Tibial nerve (tissue), 4 donors: ENCODE results near the gene RAI2. TPM values are rescaled to one million over a fixed set of nuclear protein-coding genes. Genes with fewer than 3 reads are reported as not detected.

Experiments used
- DNase-seq, 2 donors: peaks; one replicate each; pipeline ENCODE4 v3.0.0-alpha.2; 2019; ENCODE audit warnings: low spot score in 2 of 2
- H3K27ac ChIP-seq, 4 donors: fragments of 200-600 bp; sonication (generic) in 3 of 4; one replicate each; pipeline ENCODE4 v1.5.1; 2017 to 2019; ENCODE audit warnings: mild to moderate bottlenecking in 1 of 4
- H3K27me3 ChIP-seq, 2 donors: fragments of 200-600 bp; sonication (generic) in 1 of 2; one replicate each; pipeline versions ENCODE4 v1.5.1 to v1.6.0; 2017 to 2019
- H3K36me3 ChIP-seq, 3 donors: fragments of 200-600 bp; sonication (generic); one replicate each; pipeline ENCODE4 v1.5.1; 2018 to 2019
- H3K4me1 ChIP-seq, 4 donors: fragments of 200-600 bp; sonication (generic) in 3 of 4; one replicate each; pipeline ENCODE4 v1.5.1; 2017 to 2019
- H3K4me3 ChIP-seq, 4 donors: fragments of 200-600 bp; sonication (generic) in 3 of 4; one replicate each; pipeline ENCODE4 v1.5.1; 2017 to 2019; ENCODE audit warnings: mild to moderate bottlenecking in 1 of 4, moderate library complexity in 1 of 4
- H3K9me3 ChIP-seq, 4 donors: fragments of 200-600 bp; sonication (generic) in 3 of 4; one replicate each; pipeline ENCODE4 v1.5.1; 2017 to 2019
- EP300 ChIP-seq, 2 donors: sonication (generic); formaldehyde crosslinking; IDR thresholded peaks; one replicate each; pipeline ENCODE4 v1.6.1; 2017; ENCODE audit warnings: antibody characterized with exemption in 2 of 2, mild to moderate bottlenecking in 1 of 2
- POLR2A ChIP-seq, 2 donors: fragments of 450-650 bp; IDR thresholded peaks; one replicate each; pipeline ENCODE4 v1.6.1; 2017; ENCODE audit warnings: antibody characterized with exemption in 2 of 2, mild to moderate bottlenecking in 2 of 2, moderate library complexity in 2 of 2
- WGBS, 2 donors: methylation state at CpG; one replicate each; pipeline ENCODE4 v1.1.5; 2018; 5-methylcytosine and 5-hydroxymethylcytosine counted together
- total RNA-seq, 4 donors: library from RNA; depleted of rRNA; stranded (reverse); fragments of >200 nt; gene quantifications; one replicate each; pipeline ENCODE4 v1.1.0, GENCODE V29; 2016
- TF ChIP-seq, protein P1 (sequence below), 5 experiments: fragments of 200-600 bp in 3 of 5; fragments of 450-650 bp in 2 of 5; sonication (generic) in 3 of 5; IDR thresholded peaks; one replicate each; pipeline ENCODE4 v1.5.1; 2016 to 2019; ENCODE audit warnings: antibody characterized with exemption in 5 of 5, mild to moderate bottlenecking in 3 of 5, moderate library complexity in 2 of 5

Gene RAI2
- total RNA-seq, 4 donors from 2014 or later, result 17.1 to 25.1 (median 23.4) TPM

- Histone ChIP-seq H3K36me3 (no peaks in the 10 kb centered on the region), H3K4me1 (peaks cover 0 to 17% (median 0%) of the 10 kb centered on the region in 4 donors), H3K27ac (no peak overlapping the region), H3K4me3 (no peak overlapping the region), H3K9me3 (no peaks in the 10 kb centered on the region), H3K27me3 (no peaks in the 10 kb centered on the region)
- 0 to 27% methylated on average over 3 of the region's 3 CpGs for WGBS, 2 donors
- TF ChIP-seq EP300 (IDR thresholded peaks at IDR 0.05) (no peak), POLR2A (IDR thresholded peaks at IDR 0.05) (no peak)
- DNase-seq, result no peak
These were observed 41.0 kb downstream of the RAI2 start for GRCh38 chrX:17820100-17820499.

- H3K27me3 ChIP-seq, result no peaks in the 10 kb centered on the region
- no peaks in the 10 kb centered on the region for H3K36me3 ChIP-seq
- WGBS, 2 donors, result 86 to 92% methylated on average over 8 to 11 of the region's 11 CpGs
- H3K9me3 ChIP-seq, result no peaks in the 10 kb centered on the region
- H3K4me1 ChIP-seq, result peaks cover 0 to 17% (median 0%) of the 10 kb centered on the region in 4 donors
- no peak overlapping the region for H3K27ac ChIP-seq
- DNase-seq, result no peak
- H3K4me3 ChIP-seq, result no peak overlapping the region
- TF ChIP-seq, protein P1, sequence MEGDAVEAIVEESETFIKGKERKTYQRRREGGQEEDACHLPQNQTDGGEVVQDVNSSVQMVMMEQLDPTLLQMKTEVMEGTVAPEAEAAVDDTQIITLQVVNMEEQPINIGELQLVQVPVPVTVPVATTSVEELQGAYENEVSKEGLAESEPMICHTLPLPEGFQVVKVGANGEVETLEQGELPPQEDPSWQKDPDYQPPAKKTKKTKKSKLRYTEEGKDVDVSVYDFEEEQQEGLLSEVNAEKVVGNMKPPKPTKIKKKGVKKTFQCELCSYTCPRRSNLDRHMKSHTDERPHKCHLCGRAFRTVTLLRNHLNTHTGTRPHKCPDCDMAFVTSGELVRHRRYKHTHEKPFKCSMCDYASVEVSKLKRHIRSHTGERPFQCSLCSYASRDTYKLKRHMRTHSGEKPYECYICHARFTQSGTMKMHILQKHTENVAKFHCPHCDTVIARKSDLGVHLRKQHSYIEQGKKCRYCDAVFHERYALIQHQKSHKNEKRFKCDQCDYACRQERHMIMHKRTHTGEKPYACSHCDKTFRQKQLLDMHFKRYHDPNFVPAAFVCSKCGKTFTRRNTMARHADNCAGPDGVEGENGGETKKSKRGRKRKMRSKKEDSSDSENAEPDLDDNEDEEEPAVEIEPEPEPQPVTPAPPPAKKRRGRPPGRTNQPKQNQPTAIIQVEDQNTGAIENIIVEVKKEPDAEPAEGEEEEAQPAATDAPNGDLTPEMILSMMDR (IDR thresholded peaks at IDR 0.05), result no peak
- no peak for TF ChIP-seq EP300 (IDR thresholded peaks at IDR 0.05)
- TF ChIP-seq POLR2A (IDR thresholded peaks at IDR 0.05), result no peak
These were observed 42.4 kb downstream of the RAI2 start for GRCh38 chrX:17818726-17819125.

DNA sequence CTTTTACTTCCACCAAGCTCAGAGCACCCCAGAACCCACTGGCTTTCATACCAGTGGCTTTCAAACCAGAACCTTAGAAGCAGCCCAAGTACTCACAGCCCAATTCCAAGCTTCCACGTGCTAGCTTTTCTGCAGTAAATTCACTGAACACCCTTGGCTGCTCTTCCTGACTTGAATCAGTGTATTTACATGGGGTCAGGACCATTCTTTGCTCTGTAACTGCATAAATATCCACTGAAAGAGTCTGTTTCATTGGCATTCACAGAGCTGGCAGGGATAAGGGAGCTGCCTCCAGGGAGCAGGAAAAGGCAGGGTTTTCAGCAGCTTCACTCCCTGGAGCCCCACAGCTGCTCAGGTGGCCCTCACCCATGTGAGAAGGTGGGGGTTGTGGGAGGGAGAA, 43.8 kb downstream of the RAI2 start:
- H3K36me3 ChIP-seq, result no peaks in the 10 kb centered on the region
- TF ChIP-seq POLR2A (IDR thresholded peaks at IDR 0.05) (no peak), EP300 (IDR thresholded peaks at IDR 0.05) (no peak)
- TF ChIP-seq, protein P1 (IDR thresholded peaks at IDR 0.05), result no peak
- H3K4me1 ChIP-seq, result peaks cover 0 to 17% (median 0%) of the 10 kb centered on the region in 4 donors
- H3K27me3 ChIP-seq, result peaks cover 0 to 3% of the 10 kb centered on the region in 2 donors
- H3K4me3 ChIP-seq, result no peak overlapping the region
- WGBS, 2 donors, result 20 to 38% methylated on average over 1 of the region's 1 CpG
- H3K9me3 ChIP-seq, result no peaks in the 10 kb centered on the region
- no peak overlapping the region for H3K27ac ChIP-seq
- no peak for DNase-seq

GRCh38 chrX:17814557-17814956, 46.5 kb downstream of the RAI2 start:
- 21 to 32% methylated on average over 3 of the region's 3 CpGs for WGBS, 2 donors
- H3K4me3 ChIP-seq, result no peak overlapping the region
- no peaks in the 10 kb centered on the region for H3K9me3 ChIP-seq
- peaks cover 0 to 11% (median 0%) of the 10 kb centered on the region in 4 donors for H3K4me1 ChIP-seq
- no peak for DNase-seq
- peak overlapping the region in 1 of 4 donors; percentile 15 for H3K27ac ChIP-seq
- H3K36me3 ChIP-seq, result no peaks in the 10 kb centered on the region
- no peak for TF ChIP-seq EP300 (IDR thresholded peaks at IDR 0.05)
- TF ChIP-seq, protein P1 (IDR thresholded peaks at IDR 0.05), result no peak
- TF ChIP-seq POLR2A (IDR thresholded peaks at IDR 0.05), result no peak
- H3K27me3 ChIP-seq, result peaks cover 0 to 3% of the 10 kb centered on the region in 2 donors

DNA sequence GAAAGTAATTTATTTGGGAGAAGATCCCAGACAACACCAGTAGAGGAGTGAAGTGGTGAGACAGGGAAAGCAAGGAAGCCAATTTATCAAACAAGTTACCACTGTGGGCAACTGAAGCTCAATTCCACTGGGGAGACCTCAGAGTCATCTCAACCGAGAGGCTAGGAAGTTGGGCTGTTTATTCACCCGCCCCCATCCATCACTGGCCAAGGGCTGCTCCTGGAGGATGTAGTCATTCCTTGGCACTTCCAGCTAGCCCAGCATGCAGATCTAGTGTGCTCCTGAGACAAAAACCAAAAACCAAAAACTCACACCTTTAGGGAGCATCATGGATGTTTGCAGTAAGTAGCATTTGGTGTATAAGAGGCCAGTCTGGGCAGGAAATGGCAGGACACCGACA, 47.0 kb downstream of the RAI2 start:
- Histone ChIP-seq H3K36me3 (no peaks in the 10 kb centered on the region), H3K27ac (peak overlapping the region in 2 of 4 donors; percentile 15 to 36), H3K27me3 (peaks cover 0 to 3% of the 10 kb centered on the region in 2 donors), H3K4me3 (no peak overlapping the region), H3K4me1 (peaks cover 0 to 11% (median 0%) of the 10 kb centered on the region in 4 donors), H3K9me3 (no peaks in the 10 kb centered on the region)
- TF ChIP-seq EP300 (IDR thresholded peaks at IDR 0.05), result no peak
- TF ChIP-seq POLR2A (IDR thresholded peaks at IDR 0.05), result no peak
- TF ChIP-seq, protein P1 (IDR thresholded peaks at IDR 0.05), result no peak
- DNase-seq, result no peak
- 50 to 67% methylated on average over 1 to 3 of the region's 3 CpGs for WGBS, 2 donors

DNA sequence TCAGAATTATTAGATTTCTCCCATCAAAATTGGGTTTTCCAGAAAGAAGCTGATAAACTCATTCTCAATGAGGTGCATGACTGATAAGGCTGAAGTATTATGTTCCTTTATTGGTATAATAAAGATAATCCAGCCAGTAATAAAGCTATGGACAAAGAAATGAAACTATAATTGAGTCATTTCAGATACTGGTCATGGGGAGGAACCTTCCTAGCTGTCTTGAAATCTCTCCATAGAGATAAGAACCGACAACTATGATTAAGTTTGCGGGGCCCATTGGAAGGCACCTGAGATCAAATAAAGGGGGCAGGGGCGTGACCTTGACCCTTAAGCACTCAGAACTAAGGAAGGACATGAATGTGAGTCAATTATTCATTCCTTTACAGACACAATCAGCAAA, 47.8 kb downstream of the RAI2 start:
- H3K9me3 ChIP-seq, result no peaks in the 10 kb centered on the region
- no peak overlapping the region for H3K4me3 ChIP-seq
- WGBS, 2 donors, result 72 to 86% methylated on average over 3 of the region's 3 CpGs
- peaks cover 0 to 3% of the 10 kb centered on the region in 2 donors for H3K27me3 ChIP-seq
- no peak overlapping the region for H3K27ac ChIP-seq
- no peak for TF ChIP-seq POLR2A (IDR thresholded peaks at IDR 0.05)
- TF ChIP-seq, protein P1 (IDR thresholded peaks at IDR 0.05), result no peak
- no peaks in the 10 kb centered on the region for H3K36me3 ChIP-seq
- DNase-seq, result no peak
- peaks cover 0 to 11% (median 0%) of the 10 kb centered on the region in 4 donors for H3K4me1 ChIP-seq
